Smooth muscle cell (in vitro differentiated cells): ENCODE measurements around the gene SHPK. TPM values are rescaled to one million over a fixed set of nuclear protein-coding genes. Genes with fewer than 3 reads are reported as not detected.

Experiments
- DNase-seq: peaks from one replicate; lab custom pipeline; 2025; ENCODE audit not compliant: unreplicated experiment; lab: John Stamatoyannopoulos, UW
- H2AFZ ChIP-seq: fragments of 200-600 bp; sonication (generic); 2 replicates; pipeline ENCODE4 v1.6.0; 2016; ENCODE audit warnings: antibody characterized with exemption, low read depth, mild to moderate bottlenecking
- H3F3A ChIP-seq: fragments of 200-600 bp; sonication (generic); 2 replicates; pipeline ENCODE4 v1.6.0; 2017; ENCODE audit warnings: antibody characterized with exemption, low read depth
- H3K27ac ChIP-seq: fragments of 200-600 bp; sonication (generic); 2 replicates; pipeline ENCODE4 v1.5.1; 2016; ENCODE audit warnings: low read depth, mild to moderate bottlenecking
- H3K27me3 ChIP-seq: fragments of 200-600 bp; sonication (generic); 2 replicates; pipeline ENCODE4 v1.6.1; 2016; ENCODE audit warnings: low read depth, mild to moderate bottlenecking
- H3K36me3 ChIP-seq: fragments of 200-600 bp; sonication (generic); 2 replicates; pipeline ENCODE4 v1.5.1; 2016; ENCODE audit warnings: low read depth
- H3K4me1 ChIP-seq: fragments of 200-600 bp; sonication (generic); 2 replicates; pipeline ENCODE4 v1.5.1; 2016; ENCODE audit warnings: low read depth
- H3K4me2 ChIP-seq: fragments of 200-600 bp; sonication (generic); 2 replicates; pipeline ENCODE4 v1.6.0; 2016; ENCODE audit warnings: mild to moderate bottlenecking
- H3K4me3 ChIP-seq: fragments of 200-600 bp; sonication (generic); 2 replicates; pipeline ENCODE4 v1.5.1; 2016; ENCODE audit warnings: mild to moderate bottlenecking
- H3K79me2 ChIP-seq: fragments of 200-600 bp; sonication (generic); 2 replicates; pipeline ENCODE4 v1.6.0; 2016; ENCODE audit warnings: low read depth, mild to moderate bottlenecking
- H3K9ac ChIP-seq: fragments of 200-600 bp; sonication (generic); 2 replicates; pipeline ENCODE4 v1.6.0; 2016; ENCODE audit warnings: low read depth
- H3K9me3 ChIP-seq: fragments of 200-600 bp; sonication (generic); replicated peaks from 2 replicates; pipeline ENCODE4 v1.5.1; 2016; ENCODE audit warnings: low read depth
- H4K20me1 ChIP-seq: fragments of 200-600 bp; sonication (generic); 2 replicates; pipeline ENCODE4 v1.6.0; 2016; ENCODE audit warnings: low read depth
- WGBS: methylation state at CpG from one replicate; pipeline ENCODE4 v1.1.7; 2016; ENCODE audit warnings: low lambda C conversion rate; 5-methylcytosine and 5-hydroxymethylcytosine counted together
- polyA plus RNA-seq: library from polyadenylated mRNA; unstranded; fragments of >200 nt; fragmentation: Nextera tagmentation; extraction: Ambion mirVana; gene quantifications from 2 replicates; pipeline ENCODE4 v1.2.1, GENCODE V29; 2016
- total RNA-seq: library from RNA; depleted of rRNA; stranded (reverse); fragments of >200 nt; gene quantifications from 2 replicates; pipeline ENCODE4 v1.2.3, GENCODE V29; 2014
- TF ChIP-seq, protein P1 (sequence below): fragments of 200-600 bp; sonication (generic); IDR thresholded peaks from 2 replicates; pipeline ENCODE4 v1.5.1; 2017; ENCODE audit warnings: borderline replicate concordance, mild to moderate bottlenecking, antibody characterized with exemption; ENCODE audit not compliant: insufficient read depth, poor library complexity, severe bottlenecking

The SHPK gene
- total and polyA plus RNA-seq, 2 experiments from 2014 or later = 5.3 to 9.5 TPM

DNA sequence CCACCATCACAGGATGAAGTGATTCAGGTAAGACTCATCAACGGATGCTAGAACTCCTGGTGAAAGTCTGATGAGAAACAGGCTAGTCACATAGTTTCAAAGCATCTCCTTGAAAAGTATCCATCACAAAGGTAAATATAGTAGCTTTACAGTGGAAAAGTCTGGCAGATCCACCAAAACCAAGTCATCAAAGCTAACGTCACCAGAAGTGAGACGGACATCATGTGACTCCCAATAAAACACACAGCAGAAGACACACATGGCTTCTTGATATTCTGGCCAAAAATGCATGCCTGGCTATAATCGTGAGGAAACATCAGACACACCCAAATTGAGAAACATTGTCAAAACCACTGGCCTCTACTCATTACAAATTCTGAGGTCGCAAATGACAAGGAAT lies 60.5 kb downstream of the SHPK start:
- no peaks in the 10 kb centered on the region for H3K9me3 ChIP-seq
- no peaks in the 10 kb centered on the region for H3K4me1 ChIP-seq
- TF ChIP-seq, protein P1, sequence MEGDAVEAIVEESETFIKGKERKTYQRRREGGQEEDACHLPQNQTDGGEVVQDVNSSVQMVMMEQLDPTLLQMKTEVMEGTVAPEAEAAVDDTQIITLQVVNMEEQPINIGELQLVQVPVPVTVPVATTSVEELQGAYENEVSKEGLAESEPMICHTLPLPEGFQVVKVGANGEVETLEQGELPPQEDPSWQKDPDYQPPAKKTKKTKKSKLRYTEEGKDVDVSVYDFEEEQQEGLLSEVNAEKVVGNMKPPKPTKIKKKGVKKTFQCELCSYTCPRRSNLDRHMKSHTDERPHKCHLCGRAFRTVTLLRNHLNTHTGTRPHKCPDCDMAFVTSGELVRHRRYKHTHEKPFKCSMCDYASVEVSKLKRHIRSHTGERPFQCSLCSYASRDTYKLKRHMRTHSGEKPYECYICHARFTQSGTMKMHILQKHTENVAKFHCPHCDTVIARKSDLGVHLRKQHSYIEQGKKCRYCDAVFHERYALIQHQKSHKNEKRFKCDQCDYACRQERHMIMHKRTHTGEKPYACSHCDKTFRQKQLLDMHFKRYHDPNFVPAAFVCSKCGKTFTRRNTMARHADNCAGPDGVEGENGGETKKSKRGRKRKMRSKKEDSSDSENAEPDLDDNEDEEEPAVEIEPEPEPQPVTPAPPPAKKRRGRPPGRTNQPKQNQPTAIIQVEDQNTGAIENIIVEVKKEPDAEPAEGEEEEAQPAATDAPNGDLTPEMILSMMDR = no peak
- no peak overlapping the region for H3K4me2 ChIP-seq
- H3K27ac ChIP-seq = no peak overlapping the region
- H3K4me3 ChIP-seq = no peak overlapping the region
- WGBS = 85% methylated on average over 5 of the region's 5 CpGs
- no peak overlapping the region for H2AFZ ChIP-seq
- no peaks in the 10 kb centered on the region for H3K79me2 ChIP-seq
- no peak overlapping the region for H3K9ac ChIP-seq
- no peaks in the 10 kb centered on the region for H3K27me3 ChIP-seq
- H3K36me3 ChIP-seq = no peaks in the 10 kb centered on the region
- H4K20me1 ChIP-seq = no peaks in the 10 kb centered on the region
- DNase-seq = no peak
- H3F3A ChIP-seq = no peaks in the 10 kb centered on the region

DNA sequence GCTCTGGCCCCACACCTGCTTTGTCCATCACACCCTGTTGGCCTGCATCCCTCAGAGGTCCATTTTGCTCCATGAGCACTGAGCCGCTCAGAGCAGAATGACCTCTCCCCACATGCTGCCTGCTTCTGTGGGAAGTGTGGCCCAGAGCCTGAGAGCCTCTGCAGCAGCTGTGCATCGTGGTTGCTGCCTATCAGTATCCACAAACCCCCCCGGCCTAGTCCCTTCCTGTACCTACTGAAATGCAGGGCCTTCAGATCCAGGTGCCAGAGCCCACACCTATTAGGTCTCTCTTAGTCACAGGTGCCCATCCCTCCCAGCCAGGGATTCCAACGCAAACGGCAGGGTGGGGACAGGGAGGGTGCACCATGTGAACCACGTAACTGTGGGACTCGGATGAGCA lies 61.8 kb downstream of the SHPK start:
- Histone ChIP-seq H3K36me3 (no peaks in the 10 kb centered on the region), H3K4me2 (no peak overlapping the region), H3K9me3 (no peaks in the 10 kb centered on the region), H3K4me3 (no peak overlapping the region), H3K27me3 (no peaks in the 10 kb centered on the region), H2AFZ (no peak overlapping the region), H3K9ac (no peak overlapping the region), H3K79me2 (no peaks in the 10 kb centered on the region), H3F3A (no peaks in the 10 kb centered on the region), H3K27ac (no peak overlapping the region), H4K20me1 (no peaks in the 10 kb centered on the region), H3K4me1 (no peaks in the 10 kb centered on the region)
- DNase-seq = no peak
- 89% methylated on average over 7 of the region's 7 CpGs for WGBS
- TF ChIP-seq, protein P1 = no peak

DNA sequence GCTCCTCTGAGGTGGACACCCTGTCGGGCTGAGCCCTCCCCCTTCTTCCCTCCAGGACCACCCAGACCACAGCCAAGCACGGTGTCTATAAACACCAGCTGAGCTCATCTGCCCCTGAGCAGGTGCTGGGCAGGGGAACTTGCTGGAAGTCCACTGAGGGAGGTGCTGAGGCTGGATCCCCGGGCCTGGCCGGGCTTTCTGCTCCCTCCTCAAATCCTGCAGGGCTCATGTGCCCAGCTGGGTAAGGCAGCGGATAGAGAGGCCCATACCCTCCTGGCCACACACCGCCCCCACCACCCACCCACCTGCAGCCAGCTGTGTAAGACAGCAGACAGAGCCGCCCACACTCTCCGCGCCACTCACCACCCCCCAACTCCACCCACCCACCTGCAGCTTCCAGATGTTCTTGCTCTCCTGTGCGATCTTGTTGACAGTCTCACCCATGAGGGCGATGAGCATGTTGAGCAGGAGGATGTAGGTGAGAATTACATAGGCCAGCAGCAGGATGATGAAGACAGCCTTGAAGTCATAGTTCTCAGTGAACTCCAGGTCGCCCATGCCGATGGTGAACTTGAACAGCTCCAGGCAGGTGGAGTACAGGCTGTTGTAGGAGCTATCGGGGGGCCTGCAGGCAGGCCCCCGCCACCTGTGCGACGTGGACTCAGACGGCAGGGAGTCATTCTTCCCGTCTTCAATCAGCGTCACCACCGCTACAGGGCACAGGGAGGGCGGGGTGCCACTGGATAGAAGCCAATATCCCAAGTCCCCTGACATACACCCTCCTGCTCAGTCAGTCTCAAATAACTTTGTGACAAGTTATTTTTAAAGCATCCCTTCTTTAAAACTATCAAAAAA lies 62.6 kb downstream of the SHPK start:
- Histone ChIP-seq H3K9me3 (no peaks in the 10 kb centered on the region), H3K9ac (no peak overlapping the region), H3K4me1 (no peaks in the 10 kb centered on the region), H3K4me2 (no peak overlapping the region), H3K27ac (no peak overlapping the region), H3K27me3 (no peaks in the 10 kb centered on the region), H3K79me2 (no peaks in the 10 kb centered on the region), H2AFZ (no peak overlapping the region), H3F3A (no peaks in the 10 kb centered on the region), H4K20me1 (no peaks in the 10 kb centered on the region), H3K4me3 (no peak overlapping the region), H3K36me3 (no peaks in the 10 kb centered on the region)
- DNase-seq = no peak
- TF ChIP-seq, protein P1 = no peak
- 96% methylated on average over 22 of the region's 22 CpGs for WGBS

DNA sequence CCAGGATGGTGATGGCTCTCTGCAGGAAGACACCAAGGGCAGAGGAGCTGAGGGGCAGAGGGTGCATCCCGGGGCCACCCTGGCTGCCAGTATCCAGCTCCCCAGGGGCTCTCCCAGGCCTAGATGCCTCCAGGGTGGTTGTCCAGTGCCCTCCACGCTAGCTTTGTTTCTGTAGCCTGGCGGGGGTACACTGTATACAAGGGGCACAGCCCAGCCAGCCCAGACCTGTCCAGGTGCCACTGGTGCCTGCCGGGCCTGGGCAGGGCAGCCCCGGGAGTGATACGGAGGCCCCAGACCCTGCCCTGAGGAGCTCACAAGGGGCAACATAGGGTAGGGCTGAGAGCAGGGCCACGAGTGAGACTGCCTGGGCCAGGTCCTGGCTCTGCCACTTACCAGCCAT lies 63.8 kb downstream of the SHPK start:
- TF ChIP-seq, protein P1 = no peak
- Histone ChIP-seq H3F3A (no peaks in the 10 kb centered on the region), H3K9ac (no peak overlapping the region), H3K27ac (no peak overlapping the region), H3K9me3 (no peaks in the 10 kb centered on the region), H3K4me3 (no peak overlapping the region), H3K4me1 (no peaks in the 10 kb centered on the region), H2AFZ (no peak overlapping the region), H3K27me3 (no peaks in the 10 kb centered on the region), H3K4me2 (no peak overlapping the region), H4K20me1 (no peaks in the 10 kb centered on the region), H3K36me3 (no peaks in the 10 kb centered on the region), H3K79me2 (no peaks in the 10 kb centered on the region)
- WGBS = 94% methylated on average over 7 of the region's 7 CpGs
- DNase-seq = no peak
